Heart left ventricle (tissue), 13 donors: ENCODE measurements around the gene PCBP1.

Experiments
- POLR2A ChIP-seq, 2 donors: fragments of 450-650 bp; IDR thresholded peaks; one replicate each; pipeline ENCODE4 v1.6.1; 2017; ENCODE audit warnings: antibody characterized with exemption in 2 of 2, mild to moderate bottlenecking in 2 of 2, moderate library complexity in 2 of 2
- TF ChIP-seq, protein P1 (sequence below), 12 donors: fragments of 200-600 bp; sonication (generic) in 4 of 12; IDR thresholded peaks; one replicate each; pipeline versions ENCODE4 v1.5.0 to v1.8.0; 2018 to 2022; ENCODE audit warnings: antibody characterized with exemption in 12 of 12, mild to moderate bottlenecking in 5 of 12
- donor health status: ischemic (EF 13 %, LVEDD 7.1; RV severe dilation, severe dysfunction).
- donor health status: DM: no; HTN: yes; CAD: no.
- donor health status: DM: no; HTN: no; CAD: no.
- donor health status: ischemic (EF 25% LVEDD 6.9; RV normal size, moderate dysfunction).
- donor health status: ischemic (EF 25% LVEDD 5.7; RV mildly dilated, moderate dysfunction).
- donor health status: ischemic (EF 35%, LVEDD 5.7; RV mildly dilated, moderate dysfunction).
- donor health status: nonischemic (EF 11% LVEDD 7.7; RV severe dilation, severe dysfunction).
- donor health status: DM: yes; HTN: yes; CAD: no.
- donor health status: PGD.
- donor health status: ischemic (EF 29% LVEDD 5.4; RV normal size, mild dysfunction).
- donor health status: nonischemic (EF 23%, LVEDD 6.1; RV moderate dilation, normal function).

- TF ChIP-seq, protein P1, sequence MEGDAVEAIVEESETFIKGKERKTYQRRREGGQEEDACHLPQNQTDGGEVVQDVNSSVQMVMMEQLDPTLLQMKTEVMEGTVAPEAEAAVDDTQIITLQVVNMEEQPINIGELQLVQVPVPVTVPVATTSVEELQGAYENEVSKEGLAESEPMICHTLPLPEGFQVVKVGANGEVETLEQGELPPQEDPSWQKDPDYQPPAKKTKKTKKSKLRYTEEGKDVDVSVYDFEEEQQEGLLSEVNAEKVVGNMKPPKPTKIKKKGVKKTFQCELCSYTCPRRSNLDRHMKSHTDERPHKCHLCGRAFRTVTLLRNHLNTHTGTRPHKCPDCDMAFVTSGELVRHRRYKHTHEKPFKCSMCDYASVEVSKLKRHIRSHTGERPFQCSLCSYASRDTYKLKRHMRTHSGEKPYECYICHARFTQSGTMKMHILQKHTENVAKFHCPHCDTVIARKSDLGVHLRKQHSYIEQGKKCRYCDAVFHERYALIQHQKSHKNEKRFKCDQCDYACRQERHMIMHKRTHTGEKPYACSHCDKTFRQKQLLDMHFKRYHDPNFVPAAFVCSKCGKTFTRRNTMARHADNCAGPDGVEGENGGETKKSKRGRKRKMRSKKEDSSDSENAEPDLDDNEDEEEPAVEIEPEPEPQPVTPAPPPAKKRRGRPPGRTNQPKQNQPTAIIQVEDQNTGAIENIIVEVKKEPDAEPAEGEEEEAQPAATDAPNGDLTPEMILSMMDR (IDR thresholded peaks at IDR 0.05), result no peak
- peak in 1 of 2 donors; percentile 71 for TF ChIP-seq POLR2A (IDR thresholded peaks at IDR 0.05)
Observed at GRCh38 chr2:70086838-70087701, at the start of gene PCBP1.
